Globus pallidus (tissue), 1 donor: Measurements from ENCODE around the gene SELENOS.

Experiments
- DNase-seq: peaks from one replicate; pipeline ENCODE4 v3.0.0-alpha.2; 2015; ENCODE audit warnings: low spot score

Gene SELENOS

GRCh38 chr15:101277038-101277822 is at the start of gene SELENOS:
TSS of gene SELENOS (minus strand) at chr15:101277485. CDS start at chr15:101277417, 68 bp downstream.
- peak; percentile 86 for DNase-seq

- no peak for DNase-seq
Observed at GRCh38 chr15:101326462-101327146, 49.3 kb upstream of the SELENOS start.

- DNase-seq, result no peak
Observed at GRCh38 chr15:101326026-101326315, 48.7 kb upstream of the SELENOS start.

- no peak for DNase-seq
Observed at GRCh38 chr15:101325263-101326025, 48.2 kb upstream of the SELENOS start.

- no peak for DNase-seq
Observed at GRCh38 chr15:101324524-101325177, 47.4 kb upstream of the SELENOS start.

- DNase-seq, result no peak
Observed at GRCh38 chr15:101323793-101324523, 46.7 kb upstream of the SELENOS start.

GRCh38 chr15:101322854-101323477 is 45.7 kb upstream of the SELENOS start:
- DNase-seq, result no peak

GRCh38 chr15:101322016-101322695 is 44.9 kb upstream of the SELENOS start:
- DNase-seq, result no peak

- DNase-seq, result no peak
Observed at GRCh38 chr15:101320501-101321052, 43.3 kb upstream of the SELENOS start.

GRCh38 chr15:101318839-101319238 is 41.6 kb upstream of the SELENOS start:
- DNase-seq, result no peak

GRCh38 chr15:101318147-101318819 is 41.0 kb upstream of the SELENOS start:
- DNase-seq, result no peak

GRCh38 chr15:101317336-101317872 is 40.1 kb upstream of the SELENOS start:
- no peak for DNase-seq

GRCh38 chr15:101316529-101316928 is 39.2 kb upstream of the SELENOS start:
- no peak for DNase-seq

- no peak for DNase-seq
Observed at GRCh38 chr15:101315736-101316135, 38.5 kb upstream of the SELENOS start.

- DNase-seq, result no peak
Observed at GRCh38 chr15:101314336-101315125, 37.2 kb upstream of the SELENOS start.

- DNase-seq, result no peak
Observed at GRCh38 chr15:101313041-101313761, 35.9 kb upstream of the SELENOS start.

GRCh38 chr15:101310508-101310907 is 33.2 kb upstream of the SELENOS start:
- DNase-seq, result no peak

GRCh38 chr15:101310161-101310480 is 32.8 kb upstream of the SELENOS start:
- no peak for DNase-seq
